Measurements from ENCODE around the gene DLGAP1. TPM values are rescaled to one million over a fixed set of nuclear protein-coding genes. Genes with fewer than 3 reads are reported as not detected.

Gene DLGAP1
- total and polyA plus RNA-seq, 4 donors = 0.06 to 1.2 (median 0.17) TPM; not detected in 1

DNA sequence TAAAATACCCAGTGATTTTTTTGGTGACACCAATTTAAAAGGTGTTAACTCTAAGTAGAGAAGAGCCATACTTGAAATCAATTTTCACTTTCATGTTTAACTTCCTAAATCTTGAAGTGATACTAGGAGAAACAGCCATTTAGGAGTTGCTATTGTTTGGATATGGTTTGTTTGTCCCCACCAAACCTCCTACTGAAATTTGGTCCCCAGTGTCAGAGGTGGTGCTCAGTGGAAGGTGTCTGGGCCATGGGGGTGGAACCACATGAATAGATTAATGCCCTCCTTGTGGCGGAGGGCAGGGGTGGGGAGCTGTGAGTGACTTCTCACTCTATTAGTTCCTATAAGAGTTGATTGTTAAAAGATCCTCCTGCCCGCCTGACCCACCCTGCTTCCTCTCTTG lies 377.9 kb downstream of the DLGAP1 start:
- no peak for DNase-seq (ENCODE audit: low spot score)
- Histone ChIP-seq H3K27ac (ENCODE audit: low read depth in 1 of 2, low read length in 2 of 2) (no peak overlapping the region), H3K27me3 (ENCODE audit: control insufficient read depth in 4 of 4, insufficient read depth in 4 of 4, low read length in 3 of 4) (peaks cover 0 to 2% (median 0%) of the 10 kb centered on the region in 4 donors), H3K9ac (ENCODE audit: low read depth in 1 of 2, low read length in 2 of 2) (no peak overlapping the region), H3K4me1 (ENCODE audit: control insufficient read depth in 4 of 4, insufficient read depth in 4 of 4, low read length in 3 of 4) (peaks cover 0 to 1% (median 0%) of the 10 kb centered on the region in 4 donors), H3K36me3 (ENCODE audit: control insufficient read depth in 4 of 4, insufficient read depth in 3 of 4, low read depth in 1 of 4, low read length in 3 of 4) (no peaks in the 10 kb centered on the region), H3K4me3 (ENCODE audit: low read depth in 1 of 3, low read length in 3 of 3) (no peak overlapping the region), H3K9me3 (ENCODE audit: control insufficient read depth in 4 of 4, low read length in 3 of 4) (no peaks in the 10 kb centered on the region)
- TF ChIP-seq JUND (IDR thresholded peaks at IDR 0.05) (no peak), FOXA1 (IDR thresholded peaks at IDR 0.05) (no peak), NR2F2 (IDR thresholded peaks at IDR 0.05) (no peak), HNF4G (IDR thresholded peaks at IDR 0.05) (no peak), TAF1 (conservative IDR thresholded peaks at IDR 0.05) (no peak), FOXA2 (IDR thresholded peaks at IDR 0.05) (no peak), HNF4A (conservative IDR thresholded peaks at IDR 0.05) (no peak), GABPA (IDR thresholded peaks at IDR 0.05 in 1 of 2, conservative IDR thresholded peaks at IDR 0.05 in 1 of 2) (no peak), RAD21 (IDR thresholded peaks at IDR 0.05) (no peak), SP1 (IDR thresholded peaks at IDR 0.05) (no peak), EGR1 (IDR thresholded peaks at IDR 0.05; ENCODE audit: low read depth in 2 of 2) (no peak), RXRA (IDR thresholded peaks at IDR 0.05) (no peak), YY1 (IDR thresholded peaks at IDR 0.05) (no peak)
- TF ChIP-seq, protein P1, sequence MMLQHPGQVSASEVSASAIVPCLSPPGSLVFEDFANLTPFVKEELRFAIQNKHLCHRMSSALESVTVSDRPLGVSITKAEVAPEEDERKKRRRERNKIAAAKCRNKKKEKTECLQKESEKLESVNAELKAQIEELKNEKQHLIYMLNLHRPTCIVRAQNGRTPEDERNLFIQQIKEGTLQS (IDR thresholded peaks at IDR 0.05) = no peak
- TF ChIP-seq, protein P2, sequence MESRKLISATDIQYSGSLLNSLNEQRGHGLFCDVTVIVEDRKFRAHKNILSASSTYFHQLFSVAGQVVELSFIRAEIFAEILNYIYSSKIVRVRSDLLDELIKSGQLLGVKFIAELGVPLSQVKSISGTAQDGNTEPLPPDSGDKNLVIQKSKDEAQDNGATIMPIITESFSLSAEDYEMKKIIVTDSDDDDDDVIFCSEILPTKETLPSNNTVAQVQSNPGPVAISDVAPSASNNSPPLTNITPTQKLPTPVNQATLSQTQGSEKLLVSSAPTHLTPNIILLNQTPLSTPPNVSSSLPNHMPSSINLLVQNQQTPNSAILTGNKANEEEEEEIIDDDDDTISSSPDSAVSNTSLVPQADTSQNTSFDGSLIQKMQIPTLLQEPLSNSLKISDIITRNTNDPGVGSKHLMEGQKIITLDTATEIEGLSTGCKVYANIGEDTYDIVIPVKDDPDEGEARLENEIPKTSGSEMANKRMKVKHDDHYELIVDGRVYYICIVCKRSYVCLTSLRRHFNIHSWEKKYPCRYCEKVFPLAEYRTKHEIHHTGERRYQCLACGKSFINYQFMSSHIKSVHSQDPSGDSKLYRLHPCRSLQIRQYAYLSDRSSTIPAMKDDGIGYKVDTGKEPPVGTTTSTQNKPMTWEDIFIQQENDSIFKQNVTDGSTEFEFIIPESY (IDR thresholded peaks at IDR 0.05) = no peak
- TF ChIP-seq, protein P3, sequence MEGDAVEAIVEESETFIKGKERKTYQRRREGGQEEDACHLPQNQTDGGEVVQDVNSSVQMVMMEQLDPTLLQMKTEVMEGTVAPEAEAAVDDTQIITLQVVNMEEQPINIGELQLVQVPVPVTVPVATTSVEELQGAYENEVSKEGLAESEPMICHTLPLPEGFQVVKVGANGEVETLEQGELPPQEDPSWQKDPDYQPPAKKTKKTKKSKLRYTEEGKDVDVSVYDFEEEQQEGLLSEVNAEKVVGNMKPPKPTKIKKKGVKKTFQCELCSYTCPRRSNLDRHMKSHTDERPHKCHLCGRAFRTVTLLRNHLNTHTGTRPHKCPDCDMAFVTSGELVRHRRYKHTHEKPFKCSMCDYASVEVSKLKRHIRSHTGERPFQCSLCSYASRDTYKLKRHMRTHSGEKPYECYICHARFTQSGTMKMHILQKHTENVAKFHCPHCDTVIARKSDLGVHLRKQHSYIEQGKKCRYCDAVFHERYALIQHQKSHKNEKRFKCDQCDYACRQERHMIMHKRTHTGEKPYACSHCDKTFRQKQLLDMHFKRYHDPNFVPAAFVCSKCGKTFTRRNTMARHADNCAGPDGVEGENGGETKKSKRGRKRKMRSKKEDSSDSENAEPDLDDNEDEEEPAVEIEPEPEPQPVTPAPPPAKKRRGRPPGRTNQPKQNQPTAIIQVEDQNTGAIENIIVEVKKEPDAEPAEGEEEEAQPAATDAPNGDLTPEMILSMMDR (IDR thresholded peaks at IDR 0.05; ENCODE audit: low read depth, low read length, missing input control) = no peak
- TF ChIP-seq, protein P4, sequence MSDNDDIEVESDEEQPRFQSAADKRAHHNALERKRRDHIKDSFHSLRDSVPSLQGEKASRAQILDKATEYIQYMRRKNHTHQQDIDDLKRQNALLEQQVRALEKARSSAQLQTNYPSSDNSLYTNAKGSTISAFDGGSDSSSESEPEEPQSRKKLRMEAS (IDR thresholded peaks at IDR 0.05) = no peak
- TF ChIP-seq, protein P5, sequence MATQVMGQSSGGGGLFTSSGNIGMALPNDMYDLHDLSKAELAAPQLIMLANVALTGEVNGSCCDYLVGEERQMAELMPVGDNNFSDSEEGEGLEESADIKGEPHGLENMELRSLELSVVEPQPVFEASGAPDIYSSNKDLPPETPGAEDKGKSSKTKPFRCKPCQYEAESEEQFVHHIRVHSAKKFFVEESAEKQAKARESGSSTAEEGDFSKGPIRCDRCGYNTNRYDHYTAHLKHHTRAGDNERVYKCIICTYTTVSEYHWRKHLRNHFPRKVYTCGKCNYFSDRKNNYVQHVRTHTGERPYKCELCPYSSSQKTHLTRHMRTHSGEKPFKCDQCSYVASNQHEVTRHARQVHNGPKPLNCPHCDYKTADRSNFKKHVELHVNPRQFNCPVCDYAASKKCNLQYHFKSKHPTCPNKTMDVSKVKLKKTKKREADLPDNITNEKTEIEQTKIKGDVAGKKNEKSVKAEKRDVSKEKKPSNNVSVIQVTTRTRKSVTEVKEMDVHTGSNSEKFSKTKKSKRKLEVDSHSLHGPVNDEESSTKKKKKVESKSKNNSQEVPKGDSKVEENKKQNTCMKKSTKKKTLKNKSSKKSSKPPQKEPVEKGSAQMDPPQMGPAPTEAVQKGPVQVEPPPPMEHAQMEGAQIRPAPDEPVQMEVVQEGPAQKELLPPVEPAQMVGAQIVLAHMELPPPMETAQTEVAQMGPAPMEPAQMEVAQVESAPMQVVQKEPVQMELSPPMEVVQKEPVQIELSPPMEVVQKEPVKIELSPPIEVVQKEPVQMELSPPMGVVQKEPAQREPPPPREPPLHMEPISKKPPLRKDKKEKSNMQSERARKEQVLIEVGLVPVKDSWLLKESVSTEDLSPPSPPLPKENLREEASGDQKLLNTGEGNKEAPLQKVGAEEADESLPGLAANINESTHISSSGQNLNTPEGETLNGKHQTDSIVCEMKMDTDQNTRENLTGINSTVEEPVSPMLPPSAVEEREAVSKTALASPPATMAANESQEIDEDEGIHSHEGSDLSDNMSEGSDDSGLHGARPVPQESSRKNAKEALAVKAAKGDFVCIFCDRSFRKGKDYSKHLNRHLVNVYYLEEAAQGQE (IDR thresholded peaks at IDR 0.05) = no peak
- WGBS = 44% methylated on average over 2 of the region's 2 CpGs

All from liver (tissue), 9 donors.